CD1c-positive myeloid dendritic cell (primary cell): ENCODE data around the gene ANGPTL8.

Source experiments
- DNase-seq: peaks from one replicate; pipeline ENCODE4 v3.0.0-alpha.2; 2016; ENCODE audit errors: extremely low spot score

ANGPTL8 gene

DNA sequence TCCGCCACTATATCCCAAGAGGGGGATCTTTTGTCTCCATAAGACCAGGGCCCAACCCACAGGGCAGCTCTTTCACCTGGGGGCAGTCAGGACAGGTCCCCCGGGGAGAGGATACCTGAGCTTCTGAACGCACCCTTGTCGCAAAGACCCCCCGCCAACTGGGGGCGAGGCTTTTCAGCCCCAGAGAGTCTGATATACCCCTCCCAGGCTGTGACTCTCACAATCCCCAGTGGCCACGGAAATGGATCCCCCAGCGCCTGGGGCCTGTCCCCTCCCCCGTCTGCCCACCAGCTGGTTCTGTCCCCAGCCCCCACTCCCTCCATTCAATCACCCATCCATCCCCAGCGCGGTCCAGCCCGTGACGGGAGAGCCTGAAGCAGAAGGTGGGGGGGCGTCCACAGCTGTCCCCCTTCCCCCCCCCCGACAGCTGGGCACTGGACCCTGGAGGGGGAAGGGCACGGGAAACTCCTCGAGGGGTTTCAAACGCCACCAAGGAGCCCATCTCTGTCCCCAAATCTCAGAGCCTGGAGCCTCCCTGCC, 22.1 kb downstream of the ANGPTL8 start:
- no peak for DNase-seq

DNA sequence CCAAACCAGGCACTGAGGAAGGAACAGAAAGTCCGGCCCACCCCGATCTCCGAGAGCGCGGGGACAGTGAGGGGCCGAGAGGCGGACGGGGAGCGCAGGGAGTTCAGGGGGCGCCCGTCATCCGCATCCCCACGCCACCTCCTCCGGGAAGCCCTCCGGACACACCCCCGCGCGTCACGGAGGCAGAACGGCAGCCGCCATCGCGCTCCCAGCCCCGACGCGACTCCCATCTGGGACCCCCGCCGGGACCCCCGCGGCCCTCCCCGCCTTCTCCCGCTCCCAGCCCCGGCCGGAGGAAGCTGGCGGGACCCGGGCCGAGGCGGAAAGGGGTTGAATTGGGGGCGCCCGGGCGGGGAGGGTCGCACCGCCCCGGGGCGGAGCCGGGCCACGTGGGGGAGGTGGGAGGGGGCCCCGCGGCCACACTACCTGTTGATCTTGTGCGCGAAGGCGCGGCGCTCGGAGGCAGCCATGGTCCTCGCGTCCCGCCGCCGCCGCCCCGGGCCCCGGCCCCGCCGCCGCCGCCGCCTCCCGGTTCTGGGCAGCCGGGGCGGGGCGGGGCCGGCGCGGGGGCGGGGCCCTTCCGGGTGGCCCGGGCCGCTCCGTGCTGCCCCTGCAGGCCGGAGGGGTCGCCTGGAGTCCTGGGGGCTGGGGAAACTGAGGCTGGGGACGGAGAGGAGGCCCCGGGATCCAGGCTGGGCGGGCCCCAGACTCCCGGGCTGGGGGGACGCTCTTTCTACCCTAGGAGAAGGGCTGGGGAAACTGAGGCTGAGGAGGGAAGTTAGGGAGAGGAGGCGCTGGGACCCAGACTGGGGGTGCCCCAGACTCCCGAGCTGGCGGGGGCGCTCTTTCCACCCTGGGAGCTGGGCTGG, 22.8 kb downstream of the ANGPTL8 start, which contains the start of gene DOCK6:
Gene DOCK6, minus strand, starts transcription at position 554 of the 869 bp plus-strand sequence. Its CDS starts 84 bp downstream, at position 470.
- DNase-seq, result peak; percentile 23

DNA sequence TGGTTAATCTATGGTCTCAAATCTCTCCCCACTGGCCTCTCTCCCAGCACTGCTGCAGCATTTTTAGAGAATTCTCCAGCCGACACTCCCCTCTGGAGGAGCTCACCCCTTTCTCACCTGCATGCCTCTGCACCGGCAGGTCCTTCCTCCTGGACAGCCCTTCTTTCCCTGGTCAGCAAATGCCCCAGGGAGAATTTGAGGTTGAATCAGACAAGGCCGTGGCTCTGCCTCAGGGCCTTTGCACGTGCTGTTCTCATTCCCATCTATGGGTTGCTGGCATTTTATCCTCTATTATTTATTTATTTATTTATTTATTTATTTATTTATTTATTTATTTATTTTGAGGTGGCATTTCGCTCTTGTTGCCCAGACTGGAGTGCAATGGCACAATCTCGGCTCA, 24.3 kb downstream of the ANGPTL8 start:
- DNase-seq, result no peak

DNA sequence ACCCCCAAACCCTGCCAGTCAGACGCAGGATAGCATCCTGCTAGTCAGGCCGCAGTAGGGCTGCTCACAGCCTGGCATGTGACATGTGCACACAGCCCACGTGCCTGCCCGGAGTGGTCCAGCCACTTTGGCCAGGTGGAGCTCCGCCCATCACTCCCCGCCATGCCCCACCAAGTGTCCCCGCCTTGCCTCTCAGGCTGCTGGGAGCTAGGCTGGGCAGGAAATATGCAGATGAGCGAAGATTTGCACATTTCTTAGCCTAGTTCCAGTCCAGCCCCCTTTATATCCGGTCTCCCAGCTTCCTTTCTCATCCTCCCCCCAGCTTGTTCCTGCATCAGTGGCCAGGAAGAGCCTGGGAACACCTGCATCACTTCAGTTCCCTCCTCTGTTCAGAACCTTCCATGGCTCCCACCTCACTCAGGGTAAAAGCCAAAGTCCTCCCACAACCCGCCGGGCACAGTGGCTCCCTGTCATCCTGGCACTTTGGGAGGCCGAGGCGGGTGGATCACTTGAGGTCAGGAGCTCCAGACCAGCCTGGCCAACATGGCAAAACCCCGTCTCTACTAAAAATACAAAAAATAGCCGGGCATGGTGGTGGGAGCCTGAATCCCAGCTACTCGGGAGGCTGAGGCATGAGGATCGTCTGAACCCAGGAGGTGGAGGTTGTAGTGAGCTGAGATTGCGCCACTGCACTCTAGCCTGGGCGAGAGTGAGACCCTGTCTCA, 25.2 kb downstream of the ANGPTL8 start:
- no peak for DNase-seq

DNA sequence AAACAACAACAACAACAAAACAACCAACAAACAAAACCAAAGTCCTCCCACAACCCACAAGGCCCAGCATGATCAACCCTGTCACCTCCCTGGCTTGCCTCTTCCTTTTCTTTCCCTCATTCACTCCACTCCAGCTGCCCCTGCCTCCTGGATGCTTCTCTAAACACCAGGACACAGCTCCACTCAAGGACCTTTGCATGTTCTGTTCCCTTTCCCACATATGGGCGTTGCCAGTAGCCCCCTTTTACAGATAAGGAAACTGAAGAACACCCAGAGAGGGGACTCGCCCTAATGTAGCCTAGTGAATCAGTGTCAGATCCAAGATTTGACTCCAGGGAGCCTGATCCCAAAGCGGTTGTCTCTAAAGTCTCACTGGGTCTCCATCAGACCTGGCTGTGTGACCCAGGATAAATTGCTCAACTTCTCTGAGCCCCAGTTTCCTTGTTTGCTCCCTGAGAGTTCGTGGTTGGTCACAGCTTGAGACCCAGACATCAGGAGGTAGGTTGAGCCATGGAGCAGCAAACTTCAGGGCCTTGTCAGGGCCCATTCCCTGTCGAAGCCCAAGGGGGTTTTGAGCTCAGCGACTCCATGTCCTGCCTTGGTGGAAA, 25.9 kb downstream of the ANGPTL8 start:
- no peak for DNase-seq

DNA sequence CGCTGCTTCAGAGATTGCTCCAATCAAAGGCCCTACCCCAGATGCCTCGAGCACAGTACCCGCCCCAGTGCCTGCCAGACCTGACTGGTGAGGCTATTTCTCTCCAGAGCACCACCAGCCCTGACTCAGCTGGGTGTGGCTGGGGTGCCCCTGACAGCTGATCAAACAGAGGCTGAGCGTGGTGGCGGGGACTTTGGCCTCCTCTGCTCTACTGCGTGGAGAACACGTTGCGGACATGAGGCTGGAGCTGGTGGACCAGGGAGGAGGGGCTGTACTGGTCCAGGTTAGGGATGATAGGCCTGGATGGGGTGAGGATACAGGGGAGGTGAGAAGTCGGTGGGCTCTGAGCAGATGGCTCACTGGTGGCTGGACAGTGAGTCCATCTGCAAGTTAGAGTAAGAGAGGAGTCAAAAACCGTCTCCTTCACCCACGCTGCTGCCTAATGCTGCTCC, 26.4 kb downstream of the ANGPTL8 start:
- no peak for DNase-seq

DNA sequence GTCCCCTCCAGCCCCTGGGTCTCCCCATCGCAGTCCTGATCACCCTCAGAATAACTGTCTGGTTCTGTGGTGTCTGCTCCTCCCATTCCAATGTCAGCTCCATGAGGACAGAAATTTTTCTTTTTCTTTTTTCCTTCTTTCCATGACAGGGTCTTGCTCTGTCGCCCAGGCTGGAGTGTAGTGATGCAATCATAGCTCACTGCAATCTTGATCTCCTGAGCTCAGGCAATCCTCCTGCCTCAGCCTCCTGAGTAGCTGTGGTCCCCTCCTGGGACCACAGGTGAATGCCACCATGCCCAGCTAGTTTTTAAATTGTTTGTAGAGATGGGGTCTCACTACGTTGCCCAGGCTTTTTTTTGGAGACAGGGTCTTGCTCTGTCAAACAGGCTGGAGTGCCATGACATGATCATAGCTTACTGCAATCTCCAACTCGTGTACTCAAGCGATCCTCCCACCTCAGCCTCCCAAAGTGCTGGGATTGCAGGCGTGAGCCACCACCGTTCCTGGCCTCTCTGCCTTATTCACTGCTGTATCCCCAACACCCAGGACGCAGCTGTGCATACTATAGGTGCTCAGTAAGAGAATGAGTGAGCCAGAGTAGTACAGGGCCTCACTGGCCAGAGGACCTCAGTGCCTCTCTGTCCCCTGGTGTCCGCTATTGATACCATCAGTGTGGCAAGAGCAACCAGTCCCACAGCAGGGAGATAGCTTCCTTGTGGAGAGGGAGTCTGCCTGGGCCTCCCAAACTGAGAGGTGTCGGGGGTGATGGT, 28.1 kb downstream of the ANGPTL8 start:
- no peak for DNase-seq

DNA sequence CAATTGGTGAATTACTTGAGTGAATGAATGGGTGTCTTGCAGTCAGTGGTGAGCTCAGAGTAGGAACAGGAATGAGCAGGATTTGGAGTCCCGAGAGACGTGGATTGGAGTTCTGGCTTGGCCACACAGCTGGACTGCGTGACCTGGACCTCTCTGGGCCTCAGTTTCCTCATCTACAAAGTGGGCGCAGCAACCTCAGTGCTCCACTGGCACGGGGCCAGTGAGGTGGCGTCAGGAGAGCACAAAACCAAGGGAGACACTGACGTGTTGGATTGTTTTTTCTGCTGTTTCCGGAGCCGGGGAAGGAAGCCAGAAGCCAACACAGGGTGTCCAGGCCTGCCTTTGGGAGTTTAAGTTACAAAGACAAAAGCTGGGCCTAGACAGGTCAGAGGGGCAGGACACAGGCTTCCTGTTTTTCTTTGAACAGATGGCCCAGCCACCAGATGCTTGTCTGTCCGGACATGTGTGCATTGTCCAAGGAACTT, 29.4 kb downstream of the ANGPTL8 start:
- DNase-seq, result no peak

DNA sequence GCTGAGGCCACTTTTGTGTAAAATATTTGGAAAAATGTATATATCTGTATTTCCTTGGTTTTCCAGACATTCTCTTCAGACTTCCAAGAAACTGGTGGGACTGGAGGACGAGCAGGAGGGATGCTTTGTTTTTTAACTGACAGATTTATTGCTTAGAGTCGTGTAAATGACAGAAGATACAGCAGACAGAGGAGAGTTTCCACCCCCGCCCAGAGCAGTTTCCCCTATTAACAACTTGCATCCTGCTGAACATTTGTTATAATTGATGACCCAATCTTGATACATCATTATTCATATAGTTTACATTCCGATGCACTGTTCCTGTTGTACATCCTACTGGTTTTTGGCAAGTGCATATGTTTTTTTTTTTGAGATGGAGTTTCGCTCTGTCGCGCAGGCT, 30.0 kb downstream of the ANGPTL8 start:
- no peak for DNase-seq

DNA sequence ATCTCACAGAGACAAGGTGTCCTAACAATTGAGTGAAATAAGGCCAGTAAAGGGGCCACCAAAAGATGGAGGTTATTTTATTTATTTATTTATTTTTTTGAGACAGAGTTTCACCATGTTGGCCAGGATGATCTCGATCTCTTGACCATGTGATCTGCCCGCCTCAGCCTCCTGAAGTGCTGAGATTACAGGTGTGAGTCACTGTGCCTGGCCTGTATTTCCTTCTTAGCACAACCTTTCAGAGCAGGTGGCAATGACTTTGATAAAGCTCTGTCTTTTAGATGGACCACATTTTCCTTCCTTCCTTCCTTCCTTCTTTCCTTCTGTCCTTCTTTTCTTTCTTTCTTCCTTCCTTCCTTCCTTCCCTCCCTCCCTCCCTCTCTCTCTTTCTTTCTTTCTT, 33.9 kb downstream of the ANGPTL8 start:
- DNase-seq, result no peak

DNA sequence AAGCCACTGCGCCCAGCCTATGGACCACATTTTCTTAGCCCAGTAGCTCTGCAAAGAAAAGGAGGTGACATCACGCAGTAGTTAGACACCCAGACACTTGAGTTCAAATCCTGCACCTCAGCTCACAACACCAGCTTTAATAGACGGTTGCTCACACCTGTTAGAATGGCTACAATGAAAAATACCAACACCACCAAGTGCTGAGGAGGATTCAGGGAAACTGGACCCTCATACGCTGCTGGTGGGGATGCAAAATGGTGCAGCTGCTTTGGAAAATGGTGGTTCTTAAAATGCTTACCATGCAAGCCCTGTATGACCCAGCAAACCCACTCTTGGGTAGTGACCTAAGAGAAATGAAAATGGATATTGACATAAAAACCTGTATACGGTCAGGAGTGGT, 34.6 kb downstream of the ANGPTL8 start:
- DNase-seq, result no peak

DNA sequence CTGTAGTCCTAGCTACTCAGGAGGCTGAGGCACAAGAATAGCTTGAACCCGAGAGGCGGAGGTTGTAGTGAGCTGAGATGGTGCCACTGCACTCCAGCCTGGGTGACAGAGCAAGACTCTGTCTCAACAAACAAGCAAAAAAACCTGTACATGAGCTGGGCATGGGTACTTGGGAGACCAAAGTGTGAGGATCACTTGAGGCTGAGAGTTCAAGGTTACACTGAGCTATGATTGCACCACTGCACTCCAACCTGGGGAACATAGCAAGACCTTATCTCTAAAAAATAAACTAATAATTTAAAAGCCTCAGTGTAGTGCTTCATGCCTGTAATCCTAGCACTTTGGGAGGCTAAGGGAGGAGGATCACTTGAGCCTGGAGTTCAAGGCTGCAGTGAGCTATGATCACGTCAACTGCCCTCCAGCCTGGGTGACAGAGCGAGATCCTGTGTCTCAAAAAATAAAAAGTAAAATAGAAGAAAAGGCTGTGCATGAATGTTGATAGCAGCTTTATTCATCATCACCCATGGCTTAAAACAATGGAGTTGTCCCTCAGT, 35.2 kb downstream of the ANGPTL8 start:
- no peak for DNase-seq

DNA sequence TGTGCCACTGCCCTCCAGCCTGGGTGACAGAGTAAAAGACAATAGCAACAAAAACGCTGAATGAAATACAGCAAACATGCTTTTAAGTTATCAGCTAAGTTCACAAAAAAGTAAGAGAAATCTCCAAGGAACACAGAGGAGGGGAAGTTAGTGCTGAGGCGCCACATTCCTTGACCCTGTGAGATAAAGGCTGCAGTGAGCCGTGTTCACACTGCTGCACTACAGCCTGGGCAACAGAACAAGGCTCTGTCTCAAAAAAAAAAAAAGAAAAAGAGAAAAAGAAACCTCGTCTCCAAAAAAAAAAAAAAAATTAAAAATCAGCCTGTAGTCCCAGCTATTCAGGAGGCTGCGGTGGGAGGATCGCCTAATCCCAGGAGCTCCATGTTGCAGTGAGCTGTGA, 39.3 kb downstream of the ANGPTL8 start:
- no peak for DNase-seq

DNA sequence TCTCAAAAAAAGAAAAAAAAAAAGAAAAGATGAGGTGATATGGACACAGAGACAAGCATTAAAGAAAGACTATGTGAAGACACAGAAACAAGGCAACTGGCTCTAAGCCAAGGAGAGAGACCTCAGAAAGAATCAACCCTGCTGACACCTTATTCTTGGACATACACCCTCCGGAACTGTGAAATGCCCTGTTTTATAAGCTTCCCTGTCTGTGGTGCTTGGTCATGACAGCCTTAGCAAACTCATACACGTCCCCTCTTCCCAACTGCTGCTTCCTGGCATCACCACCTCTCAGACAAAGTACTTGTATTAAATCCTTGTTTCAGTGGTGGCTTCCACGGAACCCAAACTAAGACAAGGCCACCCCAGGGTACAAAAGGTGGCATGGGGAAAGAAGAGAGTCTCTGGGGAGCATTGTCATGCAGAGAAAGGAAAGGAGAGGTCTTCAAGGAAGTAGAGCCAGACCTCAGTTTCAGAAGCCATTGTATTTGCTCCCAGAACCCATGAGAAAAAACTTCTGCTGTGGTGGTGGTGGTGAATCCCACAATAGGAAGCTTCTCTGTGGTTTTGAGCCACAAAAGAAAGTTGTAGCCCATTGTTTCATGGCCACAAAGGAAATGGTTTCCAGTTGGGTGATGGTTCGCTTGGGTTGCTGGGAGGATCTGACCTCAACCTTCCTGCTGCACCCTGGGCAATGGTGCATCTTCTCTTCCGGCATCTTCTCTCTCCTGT, 40.3 kb downstream of the ANGPTL8 start:
- peak; percentile 37 for DNase-seq

DNA sequence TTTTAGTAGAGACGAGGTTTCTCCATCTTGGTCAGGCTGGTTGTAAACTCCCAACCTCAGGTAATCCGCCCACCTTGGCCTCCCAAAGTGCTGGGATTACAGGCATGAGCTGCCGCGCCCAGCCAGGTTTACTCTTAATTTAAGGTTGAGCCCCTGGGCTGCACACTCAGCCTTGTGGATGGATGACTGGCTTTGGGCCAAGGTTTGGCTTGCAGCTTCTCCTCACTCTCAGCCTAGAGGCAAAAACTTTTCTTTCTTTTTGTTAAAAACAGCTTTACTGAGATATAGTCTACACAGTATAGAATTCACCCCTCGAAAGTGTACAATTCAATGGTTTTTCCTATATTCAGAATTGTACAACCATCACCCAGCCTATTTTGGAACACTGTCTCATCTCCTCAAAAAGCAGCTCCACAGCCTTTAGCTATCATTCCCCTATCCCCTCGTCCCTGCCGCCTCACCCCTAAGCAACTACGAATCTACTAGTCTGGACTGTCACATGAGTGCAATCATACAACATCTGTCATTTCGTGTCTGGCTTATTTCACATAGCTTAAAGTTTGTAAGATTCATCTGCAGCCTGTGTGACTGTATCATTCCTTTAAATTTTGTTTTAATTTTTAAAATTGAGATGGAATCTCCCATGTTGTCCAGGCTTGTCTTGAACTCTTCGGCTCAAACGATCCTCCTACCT, 42.1 kb downstream of the ANGPTL8 start:
- no peak for DNase-seq

DNA sequence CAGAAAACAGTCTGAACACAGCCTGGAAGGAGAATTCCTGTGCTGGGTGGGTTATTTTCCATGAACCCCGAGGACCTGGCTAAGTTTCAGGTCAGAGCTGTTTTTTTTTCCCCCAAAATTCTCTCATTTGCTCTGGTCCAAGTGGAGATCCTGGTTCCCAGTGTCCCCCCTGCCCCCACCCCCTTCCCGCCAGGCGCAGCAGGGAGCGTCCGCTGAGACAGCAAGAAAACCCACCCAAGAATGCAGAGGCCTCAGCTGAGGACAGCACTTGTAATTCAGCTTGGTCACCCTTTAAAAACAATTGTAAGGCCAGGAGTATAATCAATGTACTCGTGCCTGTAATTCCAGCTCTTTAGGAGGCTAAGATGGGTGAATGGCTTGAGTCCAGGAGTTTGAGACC, 45.1 kb downstream of the ANGPTL8 start:
- DNase-seq, result no peak

DNA sequence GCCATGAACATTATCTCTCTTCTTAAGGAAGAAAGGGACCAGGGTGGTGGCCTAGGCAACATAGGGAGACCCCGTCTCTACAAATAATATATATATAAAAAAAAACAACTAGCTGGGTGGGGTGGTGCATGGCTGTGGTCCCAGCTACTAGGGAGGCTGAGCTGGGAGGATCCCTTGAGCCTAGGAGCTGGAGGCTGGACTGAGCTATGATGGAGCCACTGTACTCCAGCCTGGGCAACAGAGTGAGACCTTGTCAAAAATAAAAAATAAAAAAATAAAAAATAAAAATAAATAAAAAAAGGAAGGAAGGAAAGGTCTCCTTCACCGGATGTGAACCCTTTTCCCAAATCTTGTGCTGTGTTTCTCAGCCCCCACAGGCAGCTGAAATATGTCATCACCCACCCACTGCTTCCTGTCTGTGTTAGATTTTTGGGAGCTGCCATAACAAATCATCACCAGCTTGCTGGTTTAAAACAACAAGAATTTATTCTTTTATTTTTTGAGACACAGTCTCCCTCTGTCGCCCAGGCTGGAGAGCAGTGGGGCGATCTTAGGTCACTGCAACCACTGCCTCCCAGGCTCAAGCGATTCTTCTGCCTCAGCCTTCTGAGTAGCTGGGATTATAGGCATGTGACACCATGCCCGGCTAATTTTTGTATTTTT, 47.0 kb downstream of the ANGPTL8 start:
- DNase-seq, result peak; percentile 41

DNA sequence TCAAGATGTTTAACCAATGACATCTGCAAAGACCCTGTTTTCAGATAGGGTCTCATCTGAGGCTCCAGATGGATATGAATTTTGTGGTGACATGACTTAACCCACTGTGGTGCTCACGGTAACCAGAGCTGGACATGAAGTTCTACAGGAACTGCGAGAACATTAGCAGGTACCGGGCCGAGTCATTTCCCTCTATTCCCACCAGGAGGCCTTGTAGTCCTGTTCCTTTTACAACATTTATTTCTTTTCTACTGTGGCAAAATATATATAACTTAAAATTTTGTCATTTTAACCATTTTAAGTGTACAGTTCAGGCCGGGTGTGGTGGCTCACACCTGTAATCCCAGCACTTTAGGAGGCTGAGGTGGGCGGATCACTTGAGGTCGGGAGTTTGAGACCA, 48.9 kb downstream of the ANGPTL8 start:
- DNase-seq, result peak; percentile 36

DNA sequence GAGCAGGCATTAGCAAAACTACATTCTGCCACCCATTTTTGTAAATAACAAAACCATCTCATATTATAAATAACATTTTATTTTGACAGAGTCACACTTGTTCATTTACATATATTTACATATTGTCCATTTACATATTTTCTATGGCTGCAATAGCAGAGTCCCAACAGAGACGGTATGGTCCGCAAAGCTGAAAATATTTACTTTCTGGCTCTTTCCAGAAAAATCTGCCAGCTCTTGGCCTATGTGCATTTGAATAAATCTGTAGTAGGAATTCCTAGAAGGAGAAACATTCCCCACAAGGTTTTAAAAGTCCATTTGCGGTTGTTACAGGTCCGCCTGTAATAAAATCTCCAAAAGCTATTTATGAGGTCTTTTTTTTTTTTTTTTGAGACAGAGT, 50.8 kb downstream of the ANGPTL8 start:
- DNase-seq, result no peak
